MG63 (cell line): ENCODE results near the gene RFESD. TPM values are rescaled to one million over a fixed set of nuclear protein-coding genes. Genes with fewer than 3 reads are reported as not detected.
A peak's percentile ranks its signal among the peaks of the same experiment; 100 is the strongest.

ENCODE experiments used
- DNase-seq: peaks from one replicate; pipeline ENCODE4 v3.0.0-alpha.2; 2020
- H3K27me3 ChIP-seq: fragments of 250-450 bp; sonication (Bioruptor Pico); 2 replicates; pipeline ENCODE4 v1.5.1; 2020; ENCODE audit warnings: mild to moderate bottlenecking, moderate library complexity
- H3K36me3 ChIP-seq: fragments of 250-450 bp; sonication (Bioruptor Pico); 2 replicates; pipeline ENCODE4 v1.5.1; 2020; ENCODE audit warnings: mild to moderate bottlenecking, moderate library complexity
- H3K4me3 ChIP-seq: fragments of 250-450 bp; sonication (Bioruptor Pico); 2 replicates; pipeline ENCODE4 v1.5.1; 2020; ENCODE audit warnings: mild to moderate bottlenecking, moderate library complexity
- H3K9me3 ChIP-seq: fragments of 250-450 bp; sonication (Bioruptor Pico); 2 replicates; pipeline ENCODE4 v1.5.1; 2020; ENCODE audit warnings: mild to moderate bottlenecking, moderate library complexity
- total RNA-seq: library from RNA; depleted of rRNA; stranded (reverse); fragments of >200 nt; shearing (Covaris generic); gene quantifications from 2 replicates; pipeline ENCODE4 v1.2.3, GENCODE V29; 2014; ENCODE audit warnings: low replicate concordance; rRNA removed

RFESD gene
- 2.2 and 10.7 TPM in 2 replicates for total RNA-seq

DNA sequence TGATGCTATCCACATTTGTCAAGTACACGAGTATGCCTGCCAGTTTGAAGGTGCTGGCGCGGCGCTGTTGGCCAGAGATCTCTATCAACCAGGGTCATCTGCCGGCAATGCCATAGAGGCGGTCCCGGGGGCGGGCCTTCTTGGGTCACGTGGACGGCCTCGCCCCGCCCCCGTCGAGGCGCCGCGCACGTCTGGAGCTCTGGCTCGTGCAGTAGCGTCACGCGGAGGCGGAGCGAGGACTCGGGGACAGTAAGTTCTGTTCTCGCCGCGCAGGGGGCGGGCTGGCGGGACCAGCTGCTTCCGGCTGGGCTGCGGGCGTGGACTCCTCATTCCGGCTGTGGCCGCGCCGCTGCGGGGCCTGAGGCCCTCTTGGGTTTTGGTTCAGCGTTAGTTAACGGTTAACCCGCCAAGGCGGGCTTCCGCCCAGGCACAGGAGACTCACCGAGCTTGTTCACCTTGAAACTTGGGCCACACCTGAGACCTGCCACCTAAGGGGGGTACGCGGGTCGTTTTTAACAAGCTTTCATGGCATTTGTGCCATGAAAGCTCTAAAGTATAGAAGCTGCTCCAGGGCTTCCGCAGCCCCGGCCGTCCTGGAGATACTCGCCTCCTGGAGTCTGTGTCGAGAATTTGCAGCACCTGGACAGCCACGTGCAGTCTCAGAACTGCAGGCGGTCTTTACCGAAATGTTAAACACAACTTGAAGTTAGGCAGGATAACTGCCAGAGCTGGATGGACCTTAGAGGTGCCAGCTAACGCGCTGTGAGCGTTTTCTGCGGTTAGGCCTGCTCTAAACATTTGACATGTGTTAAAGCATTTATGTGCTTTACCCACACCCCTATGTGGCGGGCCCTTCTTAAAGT lies at the start of gene RFESD:
TSS of gene RFESD (plus strand) at position 209 of the 863 bp plus-strand sequence. CDS start 5,495 bp downstream, outside the sequence.
- peak; percentile 100 for DNase-seq
- no peaks in the 10 kb centered on the region for H3K9me3 ChIP-seq

DNA sequence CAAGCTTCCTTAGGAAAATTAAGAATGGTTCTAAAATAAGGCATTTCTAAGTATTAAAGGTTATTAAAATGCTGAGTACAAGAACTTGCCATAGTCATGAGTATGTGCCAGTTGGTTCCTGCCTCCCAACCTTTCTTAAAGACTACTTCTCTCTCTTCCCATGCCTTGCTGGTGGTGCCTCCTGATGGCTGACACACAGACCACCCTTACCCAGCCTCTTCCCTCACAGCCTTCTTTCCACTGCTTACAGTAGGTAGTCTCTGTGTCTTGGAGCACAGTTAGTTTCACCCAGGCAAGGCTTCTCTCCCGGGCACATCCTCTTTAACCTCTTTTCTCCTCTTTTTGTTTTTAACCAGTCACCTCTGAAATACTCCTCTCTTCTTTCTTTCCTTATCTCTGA lies 47.3 kb upstream of the RFESD start:
- Histone ChIP-seq H3K9me3 (no peaks in the 10 kb centered on the region), H3K36me3 (peaks cover 5% of the 10 kb centered on the region; the same call in 1 of the 2 replicates), H3K4me3 (no peak overlapping the region), H3K27me3 (no peaks in the 10 kb centered on the region)
- no peak for DNase-seq

More for the DNA sequence above, at the start of gene RFESD:
- no peaks in the 10 kb centered on the region for H3K36me3 ChIP-seq
- H3K4me3 ChIP-seq, result peak within 1 kb of the TSS; percentile 57
- no peaks in the 10 kb centered on the region for H3K27me3 ChIP-seq

DNA sequence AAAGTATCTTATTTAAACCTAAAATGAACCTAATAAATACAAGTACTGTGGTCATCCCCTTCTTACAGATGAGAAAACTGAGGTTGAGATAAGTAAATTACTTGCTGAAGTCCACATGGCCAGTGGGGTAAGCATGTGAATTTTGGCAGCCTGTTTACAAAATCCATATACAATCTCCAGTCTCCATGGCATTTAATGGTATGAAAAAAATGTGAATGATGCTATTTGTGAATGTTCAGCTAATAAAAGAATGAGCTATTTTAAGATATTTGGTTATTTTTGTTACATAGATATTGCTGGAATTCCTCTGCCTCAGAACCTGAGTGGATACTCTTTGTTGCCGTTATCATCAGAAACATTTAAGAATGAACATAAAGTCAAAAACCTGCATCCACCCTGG lies 46.0 kb upstream of the RFESD start:
- no peaks in the 10 kb centered on the region for H3K9me3 ChIP-seq
- peaks cover 5% of the 10 kb centered on the region; the same call in 1 of the 2 replicates for H3K36me3 ChIP-seq
- H3K4me3 ChIP-seq, result no peak overlapping the region
- no peak for DNase-seq
- no peaks in the 10 kb centered on the region for H3K27me3 ChIP-seq

DNA sequence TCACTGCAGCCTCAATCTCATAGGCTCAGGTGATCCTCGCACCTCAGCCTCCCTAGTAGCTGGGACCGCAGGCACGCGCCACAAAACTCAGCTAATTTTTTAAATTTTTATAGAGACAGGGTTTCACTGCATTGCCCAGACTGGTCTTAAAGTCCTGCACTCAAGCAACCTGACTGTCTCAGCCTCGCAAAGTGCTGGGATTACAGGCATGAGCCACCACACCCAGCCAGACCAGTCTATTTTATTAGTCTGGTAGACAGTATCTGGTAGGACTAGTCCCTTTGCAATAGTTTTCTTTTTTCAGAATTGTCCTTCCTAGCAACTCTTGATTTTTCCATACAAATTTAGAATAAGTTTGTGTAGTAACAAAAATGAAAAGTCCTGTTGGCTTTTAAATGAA lies 40.8 kb upstream of the RFESD start:
- peaks cover 5% of the 10 kb centered on the region; the same call in 1 of the 2 replicates for H3K36me3 ChIP-seq
- no peaks in the 10 kb centered on the region for H3K27me3 ChIP-seq
- H3K4me3 ChIP-seq, result no peak overlapping the region
- DNase-seq, result no peak
- H3K9me3 ChIP-seq, result no peaks in the 10 kb centered on the region

DNA sequence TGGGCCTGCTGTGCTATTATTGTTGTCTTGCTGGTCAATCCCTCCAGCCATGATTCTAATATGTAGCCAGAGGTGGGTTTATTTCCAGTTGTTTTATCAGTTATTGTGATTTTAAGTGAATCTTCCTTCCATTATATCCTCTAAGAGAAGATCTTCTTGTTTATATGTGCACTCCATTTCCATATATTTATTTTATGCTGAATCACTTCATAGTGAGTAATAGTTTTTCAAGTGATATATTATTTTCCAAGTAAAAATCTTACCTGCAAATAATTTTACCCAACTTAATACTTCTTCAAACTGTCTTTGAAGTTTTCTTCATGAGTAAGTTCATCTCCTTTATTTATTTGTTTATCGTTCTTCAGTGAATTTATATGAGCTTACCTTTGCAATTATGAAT lies 40.2 kb upstream of the RFESD start:
- Histone ChIP-seq H3K4me3 (no peak overlapping the region), H3K27me3 (no peaks in the 10 kb centered on the region), H3K36me3 (peaks cover under 1% of the 10 kb centered on the region; the same call in 1 of the 2 replicates), H3K9me3 (no peaks in the 10 kb centered on the region)
- no peak for DNase-seq

DNA sequence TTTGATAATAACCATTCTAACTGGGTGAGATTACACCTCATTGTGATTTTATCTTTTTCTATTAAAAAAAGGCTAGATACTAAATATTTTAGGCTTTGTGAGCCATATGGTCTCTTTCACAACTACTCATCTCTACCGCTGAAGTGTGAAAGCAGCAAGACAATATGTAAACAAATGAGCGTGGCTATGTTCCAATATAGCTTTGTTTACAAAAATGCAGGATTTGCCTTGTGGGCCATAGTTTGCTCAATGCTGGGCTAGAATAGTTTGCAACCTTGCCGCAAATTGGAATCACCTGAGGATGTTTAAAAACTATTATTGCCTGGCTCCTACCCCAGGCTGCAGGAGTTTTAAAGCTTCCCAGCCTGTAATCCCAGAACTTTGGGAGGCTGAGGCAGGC lies 36.9 kb upstream of the RFESD start:
- DNase-seq, result no peak
- no peaks in the 10 kb centered on the region for H3K27me3 ChIP-seq
- H3K4me3 ChIP-seq, result no peak overlapping the region
- H3K9me3 ChIP-seq, result peaks cover 4% of the 10 kb centered on the region
- H3K36me3 ChIP-seq, result no peaks in the 10 kb centered on the region

DNA sequence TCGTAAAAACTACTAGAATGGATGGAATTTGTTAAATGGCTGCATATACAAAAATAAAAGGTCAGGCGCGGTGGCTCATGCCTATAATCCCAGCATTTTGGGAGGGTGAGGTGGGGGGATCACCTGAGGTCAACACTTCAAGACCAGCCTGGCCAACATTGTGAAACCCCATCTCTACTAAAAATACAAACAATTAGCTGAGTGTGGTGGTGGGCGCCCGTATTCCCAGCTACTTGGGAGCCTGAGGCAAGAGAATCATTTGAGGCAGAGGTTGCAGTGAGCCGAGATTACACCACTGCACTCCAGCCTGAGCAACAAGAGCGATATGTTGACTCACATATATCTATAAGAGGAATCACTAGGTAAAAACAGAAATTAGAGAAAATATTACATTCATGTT lies 36.0 kb upstream of the RFESD start:
- Histone ChIP-seq H3K27me3 (no peaks in the 10 kb centered on the region), H3K36me3 (no peaks in the 10 kb centered on the region), H3K9me3 (peaks cover 4% of the 10 kb centered on the region), H3K4me3 (no peak overlapping the region)
- DNase-seq, result no peak

DNA sequence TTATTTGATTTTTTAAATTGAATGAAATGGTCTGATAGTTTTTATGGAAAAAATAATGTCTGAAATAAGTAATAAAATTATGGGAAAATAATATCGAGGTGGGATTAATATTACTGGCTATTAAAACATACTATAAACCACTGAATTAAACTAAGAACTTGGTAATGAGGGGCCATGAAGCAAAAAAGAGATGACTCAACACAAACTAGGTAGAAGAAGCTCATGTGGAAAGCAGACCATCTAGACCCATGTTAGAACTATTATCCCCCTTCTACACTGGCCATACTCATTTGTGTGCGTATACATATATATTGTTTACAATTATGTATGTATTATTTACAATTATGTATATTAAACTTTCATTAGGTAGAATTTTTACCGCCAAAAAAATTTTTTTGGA lies 35.2 kb upstream of the RFESD start:
- Histone ChIP-seq H3K9me3 (peaks cover 4% of the 10 kb centered on the region), H3K4me3 (no peak overlapping the region), H3K27me3 (no peaks in the 10 kb centered on the region), H3K36me3 (no peaks in the 10 kb centered on the region)
- DNase-seq, result no peak

DNA sequence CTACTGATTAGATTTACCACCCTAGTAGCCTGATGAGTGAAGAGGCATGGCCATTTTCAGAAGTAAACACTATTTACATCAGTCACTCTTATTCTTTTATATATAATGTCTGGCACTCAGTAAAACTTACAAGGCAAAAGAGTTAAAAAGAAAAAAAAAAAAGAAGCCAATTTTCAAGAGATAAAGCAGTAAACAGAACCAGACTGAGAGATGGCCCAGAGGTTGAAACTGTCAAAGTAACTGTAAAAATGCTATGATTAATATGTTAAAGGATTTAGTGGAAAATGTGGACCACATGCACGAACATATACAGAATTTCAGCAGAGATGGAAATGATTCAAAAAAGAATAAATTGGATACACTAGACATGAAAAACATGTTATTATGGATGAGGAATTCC lies 33.1 kb upstream of the RFESD start:
- no peaks in the 10 kb centered on the region for H3K36me3 ChIP-seq
- H3K9me3 ChIP-seq, result peaks cover 4% of the 10 kb centered on the region
- DNase-seq, result no peak
- no peak overlapping the region for H3K4me3 ChIP-seq
- no peaks in the 10 kb centered on the region for H3K27me3 ChIP-seq

DNA sequence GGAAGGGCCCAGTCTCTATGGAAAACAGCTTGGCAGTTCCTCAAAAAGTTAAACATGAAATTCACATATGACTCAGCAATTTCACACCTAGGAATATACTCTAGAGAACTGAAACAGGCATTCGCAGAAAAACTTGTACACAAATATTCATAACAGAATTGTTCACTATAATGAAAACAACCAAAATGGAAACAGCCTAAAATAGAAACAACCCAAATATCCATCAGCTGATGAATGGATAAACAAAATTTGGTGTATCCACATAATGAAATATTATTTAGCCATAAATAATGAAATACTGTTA lies 31.5 kb upstream of the RFESD start:
- H3K4me3 ChIP-seq, result no peak overlapping the region
- H3K9me3 ChIP-seq, result peaks cover 4% of the 10 kb centered on the region
- no peaks in the 10 kb centered on the region for H3K36me3 ChIP-seq
- H3K27me3 ChIP-seq, result no peaks in the 10 kb centered on the region
- DNase-seq, result no peak

DNA sequence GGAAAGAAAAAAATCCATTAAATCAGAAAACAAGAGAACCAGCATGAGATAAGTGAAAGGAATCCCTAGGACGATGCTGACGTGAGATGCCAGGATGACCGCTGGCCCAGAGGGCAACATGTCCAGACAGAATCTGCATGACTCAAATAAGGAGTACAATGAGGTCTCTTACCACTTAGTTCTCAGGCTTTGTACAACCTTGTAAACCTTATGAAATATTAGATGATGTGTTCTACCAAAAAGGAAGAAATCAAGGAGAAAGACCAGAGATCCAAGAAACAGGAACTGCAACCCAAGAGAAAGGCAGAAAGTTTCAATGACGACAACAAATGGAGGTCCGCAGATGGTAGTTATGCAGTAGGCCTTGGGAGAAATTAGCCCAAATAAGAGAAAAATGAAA lies 29.5 kb upstream of the RFESD start:
- Histone ChIP-seq H3K27me3 (no peaks in the 10 kb centered on the region), H3K4me3 (no peak overlapping the region), H3K9me3 (peaks cover 4% of the 10 kb centered on the region), H3K36me3 (no peaks in the 10 kb centered on the region)
- peak; percentile 47 for DNase-seq

DNA sequence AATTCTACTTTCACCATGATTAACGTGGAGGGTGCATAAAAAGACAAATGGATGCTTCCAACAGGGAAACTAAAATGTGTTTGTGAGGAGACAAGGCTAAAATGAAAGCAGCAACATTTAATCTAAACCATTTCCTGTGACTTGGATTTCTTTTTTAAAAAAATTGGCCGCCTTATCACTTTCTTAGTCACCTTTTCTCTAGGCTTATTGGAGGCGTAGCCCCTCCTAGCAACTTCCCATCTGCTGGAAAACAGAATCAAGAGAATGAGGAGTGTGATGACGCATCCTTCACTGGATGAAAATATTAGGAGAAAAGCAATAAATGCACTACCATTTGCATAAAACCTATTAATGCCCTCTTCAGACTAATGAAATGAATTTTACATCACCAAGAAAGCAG lies 27.5 kb upstream of the RFESD start:
- no peaks in the 10 kb centered on the region for H3K27me3 ChIP-seq
- H3K4me3 ChIP-seq, result no peak overlapping the region

DNA sequence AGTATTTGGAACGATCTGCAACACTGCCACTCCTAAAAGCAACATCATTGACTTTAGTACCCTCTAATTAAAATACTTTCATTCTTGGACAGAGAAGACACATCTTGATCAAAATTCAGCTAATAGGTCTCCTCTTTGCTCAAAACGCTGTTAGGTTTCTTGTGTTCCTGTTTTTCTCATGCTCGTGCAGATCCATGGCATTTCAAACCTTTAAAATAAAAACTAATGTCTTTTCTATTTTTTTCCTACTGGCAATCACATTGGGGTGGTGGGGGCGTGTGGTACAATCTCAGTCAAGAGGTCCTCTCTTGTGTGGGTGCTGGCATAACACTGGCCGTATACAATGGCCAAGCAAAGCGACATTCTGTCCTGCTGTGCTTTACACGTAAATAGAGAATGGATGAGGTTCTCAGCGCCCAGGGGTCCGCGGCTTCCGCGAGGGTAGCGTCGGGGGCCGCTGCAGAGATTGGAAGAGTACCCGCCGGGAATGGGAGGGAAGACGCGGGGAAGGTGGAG lies 27.0 kb upstream of the RFESD start:
- Histone ChIP-seq H3K4me3 (peak overlapping the region; percentile 34; the same call in 1 of the 2 replicates), H3K9me3 (no peaks in the 10 kb centered on the region), H3K36me3 (no peaks in the 10 kb centered on the region), H3K27me3 (no peaks in the 10 kb centered on the region)
- DNase-seq, result no peak

More for the DNA sequence above, 27.5 kb upstream of the RFESD start:
- H3K36me3 ChIP-seq, result no peaks in the 10 kb centered on the region
- DNase-seq, result no peak
- H3K9me3 ChIP-seq, result no peaks in the 10 kb centered on the region

DNA sequence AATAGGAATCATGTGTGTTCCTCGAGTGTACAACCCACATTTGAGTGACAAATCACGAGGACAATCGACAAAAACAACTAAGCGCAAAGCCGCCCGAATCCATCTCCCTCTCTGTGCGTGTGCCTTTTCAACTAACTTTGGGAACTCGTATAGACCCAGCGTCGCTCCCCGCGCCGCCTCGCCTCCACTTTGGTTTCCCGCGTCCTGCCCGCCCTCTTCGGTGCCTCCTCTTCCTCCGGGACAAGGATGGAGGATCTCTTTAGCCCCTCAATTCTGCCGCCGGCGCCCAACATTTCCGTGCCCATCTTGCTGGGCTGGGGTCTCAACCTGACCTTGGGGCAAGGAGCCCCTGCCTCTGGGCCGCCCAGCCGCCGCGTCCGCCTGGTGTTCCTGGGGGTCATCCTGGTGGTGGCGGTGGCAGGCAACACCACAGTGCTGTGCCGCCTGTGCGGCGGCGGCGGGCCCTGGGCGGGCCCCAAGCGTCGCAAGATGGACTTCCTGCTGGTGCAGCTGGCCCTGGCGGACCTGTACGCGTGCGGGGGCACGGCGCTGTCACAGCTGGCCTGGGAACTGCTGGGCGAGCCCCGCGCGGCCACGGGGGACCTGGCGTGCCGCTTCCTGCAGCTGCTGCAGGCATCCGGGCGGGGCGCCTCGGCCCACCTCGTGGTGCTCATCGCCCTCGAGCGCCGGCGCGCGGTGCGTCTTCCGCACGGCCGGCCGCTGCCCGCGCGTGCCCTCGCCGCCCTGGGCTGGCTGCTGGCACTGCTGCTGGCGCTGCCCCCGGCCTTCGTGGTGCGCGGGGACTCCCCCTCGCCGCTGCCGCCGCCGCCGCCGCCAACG lies 26.3 kb upstream of the RFESD start, which contains the start of gene GPR150:
TSS of gene GPR150 (plus strand) at position 58 of the 840 bp plus-strand sequence. CDS start at position 247, 189 bp downstream.
- H3K36me3 ChIP-seq, result no peaks in the 10 kb centered on the region
- H3K4me3 ChIP-seq, result peak within 1 kb of the TSS; percentile 34
- peak; percentile 70 for DNase-seq
- no peaks in the 10 kb centered on the region for H3K9me3 ChIP-seq
- H3K27me3 ChIP-seq, result no peaks in the 10 kb centered on the region

DNA sequence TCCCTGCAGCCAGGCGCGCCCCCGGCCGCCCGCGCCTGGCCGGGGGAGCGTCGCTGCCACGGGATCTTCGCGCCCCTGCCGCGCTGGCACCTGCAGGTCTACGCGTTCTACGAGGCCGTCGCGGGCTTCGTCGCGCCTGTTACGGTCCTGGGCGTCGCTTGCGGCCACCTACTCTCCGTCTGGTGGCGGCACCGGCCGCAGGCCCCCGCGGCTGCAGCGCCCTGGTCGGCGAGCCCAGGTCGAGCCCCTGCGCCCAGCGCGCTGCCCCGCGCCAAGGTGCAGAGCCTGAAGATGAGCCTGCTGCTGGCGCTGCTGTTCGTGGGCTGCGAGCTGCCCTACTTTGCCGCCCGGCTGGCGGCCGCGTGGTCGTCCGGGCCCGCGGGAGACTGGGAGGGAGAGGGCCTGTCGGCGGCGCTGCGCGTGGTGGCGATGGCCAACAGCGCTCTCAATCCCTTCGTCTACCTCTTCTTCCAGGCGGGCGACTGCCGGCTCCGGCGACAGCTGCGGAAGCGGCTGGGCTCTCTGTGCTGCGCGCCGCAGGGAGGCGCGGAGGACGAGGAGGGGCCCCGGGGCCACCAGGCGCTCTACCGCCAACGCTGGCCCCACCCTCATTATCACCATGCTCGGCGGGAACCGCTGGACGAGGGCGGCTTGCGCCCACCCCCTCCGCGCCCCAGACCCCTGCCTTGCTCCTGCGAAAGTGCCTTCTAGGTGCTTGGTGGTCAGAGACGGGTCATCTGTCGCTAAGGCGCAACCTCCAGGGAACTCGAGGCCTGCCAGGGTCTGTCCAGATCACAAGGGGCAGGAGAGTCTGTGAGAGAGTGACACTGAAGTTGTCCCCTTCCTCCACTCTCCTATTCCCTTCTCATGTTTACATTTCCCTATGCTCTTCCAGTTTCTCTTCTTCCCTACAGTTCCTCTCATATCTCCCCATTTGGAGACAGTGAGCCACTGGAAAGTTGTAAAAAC lies 25.4 kb upstream of the RFESD start:
- no peak for DNase-seq

More for the DNA sequence above, 25.4 kb upstream of the RFESD start:
- Histone ChIP-seq H3K36me3 (no peaks in the 10 kb centered on the region), H3K4me3 (no peak overlapping the region), H3K9me3 (no peaks in the 10 kb centered on the region), H3K27me3 (no peaks in the 10 kb centered on the region)
